ENCODE results near the gene PPP1R3D.
"Not testable (repeated sequence)": the region's sequence is repeated elsewhere in the genome, so short reads cannot be mapped to it uniquely, and the experiment has no call there.

PPP1R3D gene

DNA sequence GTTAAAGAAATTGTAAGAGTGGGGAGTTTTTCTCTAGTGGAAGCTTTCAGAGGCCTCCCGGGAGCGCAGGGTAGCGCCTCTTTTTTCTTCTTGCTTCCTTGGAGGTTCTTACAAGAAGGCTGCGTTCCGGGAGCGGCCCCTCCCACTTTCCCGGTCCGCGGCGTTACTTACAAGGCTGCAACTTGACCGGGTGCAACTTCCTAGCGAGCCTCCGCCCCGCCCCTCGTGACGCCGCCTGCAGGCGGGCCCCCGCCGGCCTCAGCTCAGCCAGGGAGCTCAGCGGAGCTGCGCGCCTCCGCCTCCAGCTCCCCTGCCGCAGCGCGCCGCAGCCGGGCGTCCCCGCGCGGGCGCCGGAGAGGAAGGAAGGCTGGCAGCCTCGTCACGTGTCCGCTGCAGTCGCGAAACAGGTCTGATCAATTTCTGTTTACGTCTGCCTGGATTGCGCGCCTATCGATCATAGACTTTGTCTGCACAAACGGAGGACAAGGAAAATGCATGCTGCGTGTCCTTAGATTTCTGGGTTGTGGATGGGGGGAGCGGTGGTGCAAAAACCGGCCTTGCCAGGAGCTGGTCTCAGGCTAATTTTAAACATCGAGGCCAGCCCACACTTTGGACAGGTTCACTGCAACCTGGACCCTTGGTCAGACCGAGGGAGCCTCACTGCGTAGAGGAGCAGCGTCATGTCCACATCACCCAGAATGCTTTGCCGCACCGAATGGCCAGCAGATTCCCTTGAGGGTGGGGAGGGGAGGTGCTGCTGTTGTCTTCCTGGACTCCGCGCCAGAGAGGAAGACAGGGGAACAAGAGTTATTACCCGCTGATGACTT lies at the start of gene PPP1R3D, which contains the start of gene FAM217B:
PPP1R3D (minus strand) TSS at position 177 of the 827 bp plus-strand sequence. CDS start 374 bp downstream, outside the sequence.
FAM217B (plus strand) TSS at position 261 of the 827 bp plus-strand sequence. CDS start 3,555 bp downstream, outside the sequence.
- DNase-seq, result peak; percentile 83

GRCh38 chr20:59988141-59988540 lies 48.0 kb upstream of the PPP1R3D start:
- DNase-seq, result no peak

DNA sequence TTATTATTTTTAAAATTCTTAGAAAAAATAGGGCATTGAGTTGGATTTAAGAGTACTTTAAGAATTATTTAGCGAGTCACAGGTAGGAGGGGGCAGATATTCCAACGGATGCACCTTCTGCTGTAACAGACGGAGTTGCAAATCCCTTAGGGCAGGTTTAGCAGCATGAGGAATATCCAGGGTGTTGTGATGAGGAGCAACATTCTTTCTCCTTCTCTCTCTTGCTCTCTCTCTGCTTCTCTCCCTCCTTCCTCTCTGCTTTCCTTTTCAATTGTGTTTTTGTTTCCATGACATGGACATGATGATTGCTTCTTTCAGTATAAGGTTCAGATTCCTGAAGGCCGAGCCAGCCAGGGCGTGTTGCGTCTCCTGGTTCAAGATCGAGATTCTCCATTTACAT lies 47.0 kb upstream of the PPP1R3D start:
- DNase-seq, result no peak

DNA sequence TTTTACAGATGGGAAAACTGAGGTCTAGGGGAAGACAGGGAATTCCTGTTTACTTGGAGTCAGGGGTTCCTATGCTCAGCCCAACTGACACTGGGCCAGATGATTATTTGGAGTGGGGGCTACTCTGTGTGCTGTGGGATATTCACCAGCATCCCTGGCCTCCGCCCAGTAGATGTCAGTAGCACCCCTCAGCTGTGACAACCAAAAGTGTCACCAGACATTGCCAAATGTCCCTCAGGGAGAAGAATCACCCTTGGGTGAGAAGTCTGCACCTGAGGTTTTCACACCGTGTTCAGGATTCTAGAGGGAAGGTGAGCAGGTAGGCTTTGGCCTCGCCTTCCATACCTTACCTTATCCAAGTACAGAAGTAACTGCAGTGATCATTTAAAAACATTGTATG lies 45.8 kb upstream of the PPP1R3D start:
- no peak for DNase-seq

GRCh38 chr20:59985164-59985563 lies 45.1 kb upstream of the PPP1R3D start:
- DNase-seq, result no peak

DNA sequence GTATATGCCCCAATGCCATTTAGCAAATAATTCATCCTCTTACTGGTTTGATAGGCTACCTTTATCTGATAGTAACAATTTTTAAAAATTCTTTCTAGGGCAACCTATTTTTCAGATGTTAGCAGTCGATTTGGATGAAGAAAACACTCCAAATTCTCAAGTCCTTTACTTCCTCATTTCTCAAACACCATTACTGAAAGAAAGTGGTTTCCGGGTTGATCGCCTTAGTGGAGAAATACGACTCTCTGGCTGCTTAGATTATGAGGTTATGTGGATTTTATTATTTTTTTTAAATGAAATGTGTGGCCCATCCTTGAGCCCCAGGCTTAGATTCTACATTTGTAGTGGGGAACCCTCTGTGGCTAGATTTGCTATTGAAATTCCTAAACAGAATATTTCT lies 44.4 kb upstream of the PPP1R3D start:
- DNase-seq, result no peak

- DNase-seq, result no peak
Observed at GRCh38 chr20:59983076-59983475, 43.0 kb upstream of the PPP1R3D start.

GRCh38 chr20:59977086-59977485 lies 37.0 kb upstream of the PPP1R3D start:
- DNase-seq, result no peak

DNA sequence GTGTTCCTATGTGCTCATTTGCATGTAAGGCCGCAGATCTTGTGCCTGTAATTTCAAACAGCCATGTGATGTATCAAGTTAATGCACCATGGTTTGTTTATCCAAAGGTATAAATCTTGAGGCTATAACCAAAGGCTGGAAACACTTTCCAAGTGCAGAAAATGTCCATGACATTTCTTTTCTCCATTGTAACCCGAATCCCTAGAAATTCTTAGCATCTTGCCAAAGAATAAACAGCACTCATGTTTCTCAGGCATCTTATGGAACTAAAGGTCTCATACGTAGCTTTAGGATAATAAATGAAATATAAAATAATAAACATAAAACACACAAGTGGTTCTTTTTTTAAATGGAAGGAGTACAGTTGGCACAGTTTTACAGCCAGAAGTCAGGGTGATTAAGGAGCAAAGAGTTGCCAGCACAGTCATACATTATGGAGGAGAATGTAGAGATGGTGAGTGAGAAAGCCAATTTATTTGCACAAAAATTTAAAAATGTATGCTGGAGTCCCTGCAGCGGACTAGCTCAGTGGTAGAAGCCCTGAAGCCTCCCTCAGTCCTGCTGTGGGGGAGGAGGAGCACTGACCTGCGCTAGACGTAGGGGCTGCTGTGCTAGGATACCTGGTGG lies 36.2 kb upstream of the PPP1R3D start:
- DNase-seq, result no peak

DNA sequence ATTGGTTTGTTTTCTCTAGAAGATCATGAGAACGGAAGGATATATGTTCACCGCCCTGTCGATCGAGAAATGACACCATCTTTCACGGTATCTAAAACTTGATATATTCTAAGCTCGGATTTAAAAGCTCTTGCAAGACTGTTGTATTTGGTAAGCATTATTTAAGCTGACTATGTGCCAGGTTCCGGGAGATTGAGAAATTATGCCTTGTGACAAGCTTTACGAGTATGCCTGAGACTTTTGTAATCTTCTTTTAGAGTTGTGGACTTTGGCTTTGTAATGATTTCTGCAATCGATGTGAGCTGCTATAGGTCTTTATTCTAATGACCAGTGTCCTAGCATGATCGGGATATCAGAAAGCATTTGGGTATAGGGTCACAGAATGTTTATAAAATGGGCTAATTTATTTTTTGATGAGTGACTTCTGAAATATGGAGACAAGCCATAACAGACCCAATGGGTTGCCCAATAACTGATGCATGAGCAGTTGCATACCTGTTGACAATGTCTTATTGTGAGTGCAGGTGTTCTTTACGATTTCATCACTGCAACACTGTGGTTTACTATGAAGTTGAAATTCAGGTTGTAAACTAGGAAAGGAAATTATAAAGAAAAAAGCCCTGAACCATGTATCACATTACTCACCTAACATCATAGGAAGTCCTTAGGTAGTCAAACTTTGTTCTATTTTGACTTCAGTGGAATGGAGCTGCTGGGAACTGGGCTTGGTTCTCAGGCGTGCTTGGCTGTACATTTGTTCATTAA lies 32.1 kb upstream of the PPP1R3D start:
- no peak for DNase-seq

GRCh38 chr20:59971428-59971827 lies 31.3 kb upstream of the PPP1R3D start:
- DNase-seq, result no peak

DNA sequence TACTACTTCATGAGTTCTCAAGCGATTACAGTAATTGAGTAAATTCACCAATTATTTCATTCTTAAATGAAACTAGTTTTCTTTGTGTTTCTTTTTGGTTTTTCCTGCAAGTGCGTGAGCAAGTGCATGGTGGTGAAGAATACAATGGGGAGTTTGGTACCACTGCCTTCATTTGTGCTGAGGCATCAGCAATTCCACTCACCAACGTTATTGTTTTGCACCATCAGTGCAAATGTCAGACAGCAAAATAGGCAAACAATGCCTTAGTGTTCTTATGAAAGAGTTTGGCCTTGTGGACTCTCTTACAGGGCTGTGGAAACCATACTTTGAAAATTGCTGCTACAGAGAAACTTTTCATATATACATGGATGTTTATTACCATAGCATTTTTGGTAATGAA lies 26.3 kb upstream of the PPP1R3D start:
- no peak for DNase-seq

GRCh38 chr20:59962155-59962554 lies 22.1 kb upstream of the PPP1R3D start:
- DNase-seq, result no peak

DNA sequence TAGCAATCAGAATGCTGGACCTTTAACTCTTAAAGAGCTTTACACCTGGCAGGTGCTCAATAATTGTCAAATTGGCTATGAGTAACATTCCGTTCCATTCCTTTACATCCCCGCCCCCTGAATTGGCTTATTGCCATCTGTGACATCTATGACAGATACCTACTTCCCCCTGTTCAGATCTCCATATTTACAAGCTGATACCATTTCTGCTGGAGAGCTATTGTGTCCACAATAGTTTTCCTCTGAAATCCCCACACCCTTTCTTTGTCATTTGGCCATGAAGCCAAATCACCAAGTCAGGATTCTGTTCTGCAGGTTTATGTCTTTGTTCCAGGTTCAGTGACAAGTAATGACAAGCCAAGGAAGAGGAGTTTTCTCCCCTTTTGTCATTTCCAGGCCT lies 21.3 kb upstream of the PPP1R3D start:
- DNase-seq, result no peak

DNA sequence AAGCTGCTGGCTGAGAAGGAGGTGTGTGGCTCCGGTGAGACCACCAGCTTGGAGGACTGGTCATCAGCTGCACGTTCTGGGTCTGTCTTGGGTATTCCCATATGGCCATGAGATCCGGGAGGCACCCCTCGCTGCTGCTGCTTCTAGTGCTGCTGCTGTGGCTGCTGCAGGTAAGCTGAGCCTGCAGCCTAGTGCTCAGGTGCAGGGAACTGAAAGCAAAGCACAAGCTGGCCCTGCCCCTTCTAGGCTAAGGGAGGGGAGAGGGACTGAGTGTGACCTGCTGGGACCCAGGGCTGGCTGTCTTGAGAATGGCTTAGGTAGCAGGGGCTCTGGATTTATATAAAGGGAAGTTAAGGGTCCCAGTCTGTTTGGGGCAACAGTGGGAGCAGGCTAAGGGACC lies 18.5 kb upstream of the PPP1R3D start:
- DNase-seq, result no peak

- no peak for DNase-seq
Observed at GRCh38 chr20:59958123-59958522, 18.0 kb upstream of the PPP1R3D start, which contains the start of gene CDH26. TSS of gene CDH26 (plus strand) at chr20:59958423. CDS start at chr20:59958727, 304 bp downstream.

GRCh38 chr20:59957568-59957967 lies 17.5 kb upstream of the PPP1R3D start:
- not testable (repeated sequence) for DNase-seq

DNA sequence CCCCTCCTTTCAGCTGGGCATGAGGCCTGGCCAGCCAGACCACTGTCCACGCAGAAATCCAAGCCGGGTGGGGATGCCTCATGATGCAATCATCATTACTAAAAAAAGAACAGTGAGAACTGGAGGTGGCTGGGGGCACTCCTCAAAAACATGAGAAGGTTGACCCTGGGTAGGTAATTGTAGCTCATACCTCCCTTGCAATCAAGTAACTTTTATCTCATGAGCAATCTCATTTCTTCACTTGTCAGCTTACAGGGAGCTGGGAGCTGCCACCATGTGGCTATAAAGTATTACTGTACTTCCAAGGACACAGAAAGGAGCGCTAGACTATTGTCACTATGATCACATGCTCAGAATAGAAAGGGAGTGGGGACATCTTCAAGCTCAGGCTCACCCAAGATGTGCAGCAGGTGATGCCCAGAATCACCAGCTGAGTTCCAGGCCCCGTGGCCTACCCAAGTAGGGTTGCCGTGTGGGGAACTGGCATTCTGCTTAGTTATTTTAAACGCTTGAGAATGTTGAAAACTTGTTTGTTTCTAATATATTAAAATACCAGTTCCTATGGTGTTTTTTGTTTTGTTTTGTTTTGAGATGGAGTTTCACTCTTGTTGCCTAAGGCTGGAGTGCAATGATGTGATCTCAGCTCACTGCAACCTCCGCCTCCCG lies 15.2 kb upstream of the PPP1R3D start:
- no peak for DNase-seq

DNA sequence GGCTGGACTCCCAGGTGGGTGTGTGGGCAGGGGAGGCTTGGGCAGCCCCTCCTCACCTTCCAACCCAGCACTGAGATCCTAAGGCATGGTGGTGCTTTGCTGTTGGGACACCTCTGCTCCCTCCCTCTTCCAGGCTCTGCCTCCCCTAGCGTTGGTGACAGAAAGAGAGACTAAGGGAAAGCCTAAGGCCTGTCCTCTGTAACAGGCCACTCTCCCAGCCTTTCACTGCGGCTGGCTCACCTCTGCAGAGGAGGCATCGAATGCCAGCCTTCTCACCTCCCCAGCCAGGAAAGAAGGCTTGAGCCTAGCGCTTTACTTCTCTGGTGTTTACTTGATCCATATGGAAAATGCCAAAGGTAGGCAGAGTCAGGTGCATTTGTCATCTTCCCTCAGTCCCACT lies 14.6 kb upstream of the PPP1R3D start:
- DNase-seq, result no peak

DNA sequence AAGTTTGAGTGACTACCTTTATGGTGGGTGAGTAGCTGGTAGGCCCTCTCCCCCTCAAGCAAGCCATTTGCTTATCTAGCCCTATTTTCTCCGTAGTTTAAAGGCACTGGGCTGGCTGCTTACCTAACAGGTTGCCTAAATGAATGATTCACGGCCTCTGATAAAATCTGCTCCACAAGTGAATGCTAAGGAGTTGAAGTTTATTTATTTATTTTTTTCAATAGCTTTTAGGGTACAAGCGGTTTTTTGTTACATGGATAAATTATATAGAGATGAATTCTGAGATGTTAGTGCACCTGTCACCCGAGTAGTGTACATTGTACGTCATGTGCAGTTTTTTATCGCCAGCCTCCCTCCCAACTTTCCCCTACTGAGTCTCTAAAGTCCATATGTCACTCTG lies 9.8 kb upstream of the PPP1R3D start:
- no peak for DNase-seq

DNA sequence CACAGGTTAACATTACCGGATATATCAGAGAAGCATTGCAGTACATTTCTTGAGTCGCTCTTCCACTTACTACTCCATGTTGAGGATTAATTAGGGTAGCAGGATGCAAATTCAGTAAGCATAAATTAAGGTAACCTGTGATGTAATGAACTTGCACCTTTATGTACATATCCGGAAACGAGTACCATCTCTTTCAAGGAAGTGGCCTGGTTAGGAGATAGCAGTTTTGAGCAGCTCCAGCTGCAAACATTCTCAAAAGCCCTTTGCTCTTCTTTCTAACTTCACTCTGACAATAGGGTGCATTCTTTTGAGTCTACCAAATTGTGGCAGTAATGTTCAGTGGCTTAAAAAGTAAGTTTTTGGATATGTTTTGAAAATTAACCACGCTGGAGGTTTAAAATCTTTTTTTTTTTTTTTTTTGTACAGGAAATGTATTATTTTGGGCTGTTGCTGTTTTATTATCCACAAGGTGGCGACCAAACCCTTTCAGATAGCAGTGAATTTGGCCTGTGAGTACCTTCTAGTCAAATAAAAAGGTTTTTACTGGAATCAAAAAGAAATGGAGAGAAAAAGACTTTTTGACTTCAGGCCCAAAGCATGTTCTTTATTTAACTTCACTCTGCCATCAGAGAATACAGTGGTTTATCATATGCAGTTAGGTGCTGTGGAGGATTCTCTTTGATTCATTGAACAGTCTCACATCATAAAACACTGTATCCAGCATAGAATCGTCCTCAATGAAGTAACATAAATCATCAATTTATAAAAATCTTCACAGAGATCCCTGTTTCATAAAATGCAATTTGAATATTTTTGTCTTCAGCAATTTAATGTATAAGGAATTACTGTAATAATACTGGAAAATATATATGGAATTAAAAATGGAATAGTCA lies 9.0 kb upstream of the PPP1R3D start:
- DNase-seq, result peak; percentile 35

DNA sequence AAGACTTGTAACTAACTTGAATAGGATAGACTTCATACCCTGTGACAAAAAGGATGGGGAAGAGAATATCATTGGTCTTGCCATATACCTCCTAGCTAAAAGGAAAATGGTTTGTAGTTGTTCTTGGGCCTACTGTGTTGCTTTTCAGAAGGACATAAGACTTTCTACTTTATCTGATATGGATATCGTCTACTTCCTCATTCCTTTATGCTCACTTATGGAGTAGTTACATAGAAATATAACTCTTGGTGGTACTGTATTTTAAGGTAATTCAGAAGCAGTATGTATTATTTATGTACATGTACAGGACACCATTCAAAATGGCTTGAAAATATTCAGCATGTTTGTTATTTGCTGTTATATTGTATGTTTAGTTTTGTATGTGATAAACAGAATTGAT lies 8.1 kb upstream of the PPP1R3D start:
- DNase-seq, result no peak

All from activated gamma-delta T cell treated with Interleukin-2 at 50 U/mL for 16 hours (primary cell).